Uterus (tissue), 2 donors: ENCODE results near the gene NCAPD2.

Experiments
- CTCF ChIP-seq, 4 experiments: fragments of 200-600 bp in 2 of 4; fragments of 450-650 bp in 2 of 4; sonication (generic) in 2 of 4; IDR thresholded peaks; one replicate each; pipeline ENCODE4 v1.5.1; 2016 to 2019; ENCODE audit warnings: antibody characterized with exemption in 4 of 4, mild to moderate bottlenecking in 2 of 4, moderate library complexity in 1 of 4
- POLR2A ChIP-seq, 2 donors: fragments of 450-650 bp; IDR thresholded peaks; one replicate each; pipeline ENCODE4 v1.6.1; 2016; ENCODE audit warnings: antibody characterized with exemption in 2 of 2, mild to moderate bottlenecking in 1 of 2, moderate library complexity in 1 of 2

GRCh38 chr12:6562881-6563280 is 69.0 kb downstream of the NCAPD2 start:
- no peak for TF ChIP-seq CTCF (IDR thresholded peaks at IDR 0.05)
- TF ChIP-seq POLR2A (IDR thresholded peaks at IDR 0.05): no peak
